K562 (cell line): ENCODE measurements around the gene LIX1L. TPM values are rescaled to one million over a fixed set of nuclear protein-coding genes. Genes with fewer than 3 reads are reported as not detected.

Experiments
- ASH1L ChIP-seq: fragments of 450-650 bp; IDR thresholded peaks from 2 replicates; pipeline ENCODE4 v1.6.1; 2018; ENCODE audit warnings: borderline replicate concordance, mild to moderate bottlenecking, low read depth; ENCODE audit not compliant: partially characterized antibody
- DNMT1 ChIP-seq: fragments of 450-650 bp; IDR thresholded peaks from 2 replicates; pipeline ENCODE4 v1.6.1; 2016; ENCODE audit warnings: antibody characterized with exemption, mild to moderate bottlenecking
- ETV1 ChIP-seq: fragments of 450-650 bp; conservative IDR thresholded peaks from 2 replicates; pipeline ENCODE4 v1.6.1; 2016; ENCODE audit warnings: missing genetic modification characterization, control low read depth, low read depth, missing compliant biosample characterization
- GABPB2 ChIP-seq: fragments of 250-450 bp; sonication (Bioruptor Pico); conservative IDR thresholded peaks from 2 replicates; pipeline ENCODE4 v1.5.1; 2021; ENCODE audit warnings: mild to moderate bottlenecking
- PHF21A ChIP-seq: fragments of 450-650 bp; IDR thresholded peaks from 2 replicates; pipeline ENCODE4 v1.6.1; 2017; ENCODE audit warnings: low read depth, borderline replicate concordance
- TOE1 ChIP-seq, 2 experiments: fragments of 450-650 bp in 1 of 2; sonication (generic) in 1 of 2; formaldehyde crosslinking in 1 of 2; IDR thresholded peaks; 2 replicates each; pipeline versions ENCODE4 v1.7.1 to v1.8.0; 2016 to 2022; ENCODE audit warnings: borderline replicate concordance in 2 of 2, mild to moderate bottlenecking in 2 of 2, antibody characterized with exemption in 1 of 2, inconsistent platforms in 1 of 2, low read depth in 1 of 2, missing genetic modification reagents in 1 of 2, moderate library complexity in 1 of 2
- ZFPM2 ChIP-seq: fragments of 250-450 bp; sonication (Bioruptor Pico); IDR thresholded peaks from 2 replicates; pipeline ENCODE4 v1.5.1; 2022; ENCODE audit warnings: mild to moderate bottlenecking
- ZNF124 ChIP-seq: sonication (generic); formaldehyde crosslinking; IDR thresholded peaks from 2 replicates; pipeline ENCODE4 v1.8.1; 2022; ENCODE audit warnings: missing genetic modification reagents
- ZNF780A ChIP-seq: fragments of 250-450 bp; sonication (Bioruptor Pico); IDR thresholded peaks from 2 replicates; pipeline ENCODE4 v1.5.0; 2021; ENCODE audit warnings: mild to moderate bottlenecking
- polyA plus RNA-seq, 8 experiments: library from polyadenylated mRNA; depleted of rRNA in 4 of 8; stranded (reverse) in 5 of 8; unstranded in 3 of 8; fragments of >200 nt; fragmentation: Nextera tagmentation in 2 of 8; fragmentation: Illumina TruSeq in 1 of 8; extraction: Ambion mirVana in 2 of 8; extraction: Trizol in 1 of 8; gene quantifications; 2 replicates each; pipeline versions ENCODE4 v1.2.1 to v1.2.3, GENCODE V29; 2011 to 2014; ENCODE audit warnings: inconsistent platforms in 1 of 8, missing spikeins in 1 of 8
- total RNA-seq, 7 experiments: library from RNA; depleted of rRNA in 6 of 7; stranded (reverse); fragments of >200 nt in 6 of 7; fragmentation: Illumina TruSeq in 2 of 7; extraction: Trizol in 2 of 7; gene quantifications; 2 replicates each; pipeline versions ENCODE4 v1.2.1 to v1.2.3, GENCODE V29; 2011 to 2021; ENCODE audit warnings: low replicate concordance in 1 of 7
- TF ChIP-seq, protein P1 (sequence below): fragments of 250-450 bp; sonication (Bioruptor Pico); IDR thresholded peaks from 2 replicates; pipeline ENCODE4 v1.5.0; 2021; ENCODE audit warnings: mild to moderate bottlenecking, borderline replicate concordance

LIX1L gene
- total and polyA plus RNA-seq, 9 of the 15 experiments (the other 6 are each of a cell fraction or from before 2014, with no cell fraction given) = 4.6 to 26.5 (median 12.5) TPM

DNA sequence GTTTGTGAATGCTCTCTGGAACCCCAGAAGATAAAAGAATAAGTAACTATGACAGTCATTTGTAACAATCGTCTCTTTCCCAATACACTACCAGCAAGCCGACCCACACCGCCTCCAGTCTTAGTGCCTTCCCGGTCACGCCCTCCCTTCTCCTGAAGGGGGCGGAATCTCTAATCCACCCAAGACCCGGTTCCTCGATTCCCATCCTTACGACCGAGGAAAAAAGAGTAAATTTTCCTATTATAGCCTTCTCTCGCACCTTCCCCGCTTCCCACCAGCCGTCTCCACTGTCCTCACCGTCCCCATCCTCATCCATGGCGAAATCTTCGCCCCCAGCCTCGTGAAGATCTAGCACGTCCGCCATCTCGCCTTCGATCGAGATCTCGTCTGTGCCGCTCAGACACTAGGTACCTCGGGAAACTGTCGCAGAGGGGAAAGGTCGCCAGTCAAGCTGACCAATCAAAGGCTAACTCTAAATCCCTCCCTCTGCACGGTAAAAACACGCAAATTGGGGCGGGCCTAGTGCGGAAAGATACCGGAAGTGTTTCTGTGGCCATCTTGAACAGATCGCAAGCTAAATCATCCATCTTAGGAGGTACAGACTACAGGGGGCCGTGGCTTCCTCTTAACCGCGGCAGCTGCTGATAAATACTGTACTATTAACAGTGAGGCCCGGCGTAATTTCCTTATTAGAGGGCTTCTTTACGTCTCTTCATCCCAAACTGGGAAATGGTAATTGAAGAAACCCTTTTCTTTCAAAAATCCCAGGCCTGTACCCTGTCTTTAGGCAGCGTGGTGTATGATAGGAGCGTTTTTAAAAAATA is 30.5 kb downstream of the LIX1L start, which contains the start of gene RBM8A (continued):
- TF ChIP-seq DNMT1 (peak; percentile 79; the same call in 1 of the 2 replicates), TOE1 (IDR thresholded peaks at IDR 0.05; ENCODE audit: borderline replicate concordance) (peak; percentile 84), TOE1 (CRISPR knock-in tag; IDR thresholded peaks at IDR 0.05; ENCODE audit: borderline replicate concordance, low read depth) (no peak), GABPB2 (no peak), ZFPM2 (CRISPR knock-in tag) (no peak), PHF21A (0 out of 2 replicates have a peak, but pooled peaks have one; percentile 34), ASH1L (peak; percentile 59), ZNF780A (CRISPR knock-in tag) (no peak), ETV1 (peak; percentile 52; the same call in 1 of the 2 replicates), ZNF124 (CRISPR knock-in tag) (no peak)
- TF ChIP-seq, protein P1, sequence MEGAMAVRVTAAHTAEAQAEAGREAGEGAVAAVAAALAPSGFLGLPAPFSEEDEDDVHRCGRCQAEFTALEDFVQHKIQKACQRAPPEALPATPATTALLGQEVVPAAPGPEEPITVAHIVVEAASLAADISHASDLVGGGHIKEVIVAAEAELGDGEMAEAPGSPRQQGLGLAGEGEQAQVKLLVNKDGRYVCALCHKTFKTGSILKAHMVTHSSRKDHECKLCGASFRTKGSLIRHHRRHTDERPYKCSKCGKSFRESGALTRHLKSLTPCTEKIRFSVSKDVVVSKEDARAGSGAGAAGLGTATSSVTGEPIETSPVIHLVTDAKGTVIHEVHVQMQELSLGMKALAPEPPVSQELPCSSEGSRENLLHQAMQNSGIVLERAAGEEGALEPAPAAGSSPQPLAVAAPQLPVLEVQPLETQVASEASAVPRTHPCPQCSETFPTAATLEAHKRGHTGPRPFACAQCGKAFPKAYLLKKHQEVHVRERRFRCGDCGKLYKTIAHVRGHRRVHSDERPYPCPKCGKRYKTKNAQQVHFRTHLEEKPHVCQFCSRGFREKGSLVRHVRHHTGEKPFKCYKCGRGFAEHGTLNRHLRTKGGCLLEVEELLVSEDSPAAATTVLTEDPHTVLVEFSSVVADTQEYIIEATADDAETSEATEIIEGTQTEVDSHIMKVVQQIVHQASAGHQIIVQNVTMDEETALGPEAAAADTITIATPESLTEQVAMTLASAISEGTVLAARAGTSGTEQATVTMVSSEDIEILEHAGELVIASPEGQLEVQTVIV = no peak
- TF ChIP-seq, all 486 proteins: peak for 193
